DOHH2 (cell line): ENCODE measurements around the gene SGSH.

Experiments used
- EZH2phosphoT487 ChIP-seq: fragments of 200-600 bp; sonication (generic); IDR thresholded peaks from 2 replicates; pipeline ENCODE4 v1.6.1; 2017; ENCODE audit warnings: borderline replicate concordance, mild to moderate bottlenecking, antibody characterized with exemption, low read length, moderate library complexity, mixed read lengths
- TF ChIP-seq, protein P1 (sequence below): fragments of 200-600 bp; sonication (generic); IDR thresholded peaks from one replicate; pipeline ENCODE4 v1.5.1; 2014; ENCODE audit warnings: antibody characterized with exemption, mild to moderate bottlenecking, low read depth, low read length; ENCODE audit not compliant: poor library complexity, severe bottlenecking

DNA sequence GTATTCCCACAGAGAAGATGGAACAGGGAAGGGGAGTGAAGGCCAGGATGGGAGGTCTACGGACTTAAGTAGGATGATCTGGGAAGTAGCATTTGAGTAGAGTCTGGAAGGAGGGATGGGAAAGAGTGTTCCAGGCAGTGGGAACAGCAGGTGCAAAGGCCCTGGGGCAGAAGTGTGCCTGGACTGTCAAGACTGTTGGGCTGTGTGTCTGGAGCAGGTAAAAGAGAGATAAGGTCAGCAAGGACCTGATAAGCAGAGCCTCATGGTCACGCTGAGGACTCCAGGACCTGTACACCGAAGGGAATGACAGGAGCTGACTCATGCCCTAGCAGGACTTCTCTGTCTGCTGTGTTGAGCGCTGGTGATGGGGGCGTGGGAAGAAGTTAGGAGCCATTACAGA, 51.0 kb downstream of the SGSH start:
- TF ChIP-seq, protein P1, sequence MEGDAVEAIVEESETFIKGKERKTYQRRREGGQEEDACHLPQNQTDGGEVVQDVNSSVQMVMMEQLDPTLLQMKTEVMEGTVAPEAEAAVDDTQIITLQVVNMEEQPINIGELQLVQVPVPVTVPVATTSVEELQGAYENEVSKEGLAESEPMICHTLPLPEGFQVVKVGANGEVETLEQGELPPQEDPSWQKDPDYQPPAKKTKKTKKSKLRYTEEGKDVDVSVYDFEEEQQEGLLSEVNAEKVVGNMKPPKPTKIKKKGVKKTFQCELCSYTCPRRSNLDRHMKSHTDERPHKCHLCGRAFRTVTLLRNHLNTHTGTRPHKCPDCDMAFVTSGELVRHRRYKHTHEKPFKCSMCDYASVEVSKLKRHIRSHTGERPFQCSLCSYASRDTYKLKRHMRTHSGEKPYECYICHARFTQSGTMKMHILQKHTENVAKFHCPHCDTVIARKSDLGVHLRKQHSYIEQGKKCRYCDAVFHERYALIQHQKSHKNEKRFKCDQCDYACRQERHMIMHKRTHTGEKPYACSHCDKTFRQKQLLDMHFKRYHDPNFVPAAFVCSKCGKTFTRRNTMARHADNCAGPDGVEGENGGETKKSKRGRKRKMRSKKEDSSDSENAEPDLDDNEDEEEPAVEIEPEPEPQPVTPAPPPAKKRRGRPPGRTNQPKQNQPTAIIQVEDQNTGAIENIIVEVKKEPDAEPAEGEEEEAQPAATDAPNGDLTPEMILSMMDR: no peak
- TF ChIP-seq EZH2phosphoT487: no peak
